ENCODE results near the gene VANGL2. TPM values are rescaled to one million over a fixed set of nuclear protein-coding genes. Genes with fewer than 3 reads are reported as not detected.

VANGL2 gene
- total and polyA plus RNA-seq, 2 experiments from 2014 or later, result 17.7 to 51.3 TPM

GRCh38 chr1:160428053-160428452 is 27.7 kb downstream of the VANGL2 start (continued):
- TF ChIP-seq ZNF462 (CRISPR knock-in tag; IDR thresholded peaks at IDR 0.05) (no peak), NANOG (IDR thresholded peaks at IDR 0.05; ENCODE audit: borderline replicate concordance) (no peak), STAT1 (IDR thresholded peaks at IDR 0.05; ENCODE audit: unreplicated experiment) (no peak), JUNB (IDR thresholded peaks at IDR 0.05; ENCODE audit: unreplicated experiment) (no peak), POLR2AphosphoS5 (IDR thresholded peaks at IDR 0.05; ENCODE audit: low read depth) (no peak), CREB1 (CRISPR knock-in tag; IDR thresholded peaks at IDR 0.05; ENCODE audit: low read depth) (no peak)

- Histone ChIP-seq H3F3A (replicated peaks; ENCODE audit: low read depth) (peaks cover 16% of the 10 kb centered on the region; the same call in 1 of the 2 replicates), H4K20me1 (replicated peaks; ENCODE audit: insufficient read depth) (peaks cover 5% of the 10 kb centered on the region; the same call in 1 of the 2 replicates), H3K4me2 (no peak overlapping the region), H3K27me3 (ENCODE audit: insufficient read depth) (no peaks in the 10 kb centered on the region), H2AFZ (no peak overlapping the region), H3K27ac (ENCODE audit: low read depth) (no peak overlapping the region), H3K9me2 (ENCODE audit: insufficient read depth) (no peaks in the 10 kb centered on the region), H3K4me3 (no peak overlapping the region), H3K36me3 (ENCODE audit: insufficient read depth) (peaks cover 13% of the 10 kb centered on the region), H3K79me2 (replicated peaks; ENCODE audit: insufficient read depth) (no peaks in the 10 kb centered on the region), H3K4me1 (ENCODE audit: insufficient read depth) (0 out of 2 replicates have a peak, but pooled peaks cover 3% of the 10 kb centered on the region)
- TF ChIP-seq CTCF (conservative IDR thresholded peaks at IDR 0.05; ENCODE audit: low read depth in 2 of 2) (peak; percentile 75 to 86), JUNB (IDR thresholded peaks at IDR 0.05; ENCODE audit: unreplicated experiment) (no peak)
- peaks cover 34% of the 10 kb centered on the region for H3K36me3 Mint-ChIP-seq (ENCODE audit: low read depth)
- peak; percentile 82 for ATAC-seq
- H3K4me3 Mint-ChIP-seq, result no peak overlapping the region
- peaks cover 7% of the 10 kb centered on the region for H3K4me1 Mint-ChIP-seq
- H3K27ac Mint-ChIP-seq, result no peak overlapping the region
- H3K9me3 Mint-ChIP-seq, result no peaks in the 10 kb centered on the region
- peak; percentile 70 for DNase-seq (ENCODE audit: low spot score)
- peaks cover 7% of the 10 kb centered on the region for H3K27me3 Mint-ChIP-seq (ENCODE audit: insufficient read depth, low read depth, poor library complexity)
These were observed 28.3 kb downstream of the VANGL2 start for GRCh38 chr1:160428655-160429054.

All from GM23338 (cell line).